SK-N-SH treated with all-trans-retinoic acid at 6 μM for 48 hours (cell line): ENCODE measurements around the gene CREBBP.

Source experiments
- BACH2 ChIP-seq: fragments of 250-450 bp; sonication (Bioruptor Pico); IDR thresholded peaks from 2 replicates; pipeline ENCODE4 v1.9.0; 2021; ENCODE audit warnings: mild to moderate bottlenecking, borderline replicate concordance
- CREB5 ChIP-seq: fragments of 250-450 bp; sonication (Bioruptor Pico); IDR thresholded peaks from 2 replicates; pipeline ENCODE4 v1.5.1; 2020; ENCODE audit warnings: low read depth, mild to moderate bottlenecking, moderate library complexity
- CSDC2 ChIP-seq: fragments of 250-450 bp; sonication (Bioruptor Pico); IDR thresholded peaks from 2 replicates; pipeline ENCODE4 v1.5.0; 2020; ENCODE audit warnings: mild to moderate bottlenecking, moderate library complexity
- ESRRG ChIP-seq: fragments of 250-450 bp; sonication (Bioruptor Pico); IDR thresholded peaks from 2 replicates; pipeline ENCODE4 v1.6.1; 2021; ENCODE audit warnings: mild to moderate bottlenecking
- OSR1 ChIP-seq: fragments of 250-450 bp; sonication (Bioruptor Pico); IDR thresholded peaks from 2 replicates; pipeline ENCODE4 v1.8.0; 2022; ENCODE audit warnings: moderate library complexity, mild to moderate bottlenecking, inconsistent platforms
- PATZ1 ChIP-seq: fragments of 250-450 bp; sonication (Bioruptor Pico); IDR thresholded peaks from 2 replicates; pipeline ENCODE4 v1.8.0; 2020; ENCODE audit warnings: mild to moderate bottlenecking, moderate library complexity, borderline replicate concordance
- RARB ChIP-seq: fragments of 250-450 bp; sonication (Bioruptor Pico); IDR thresholded peaks from 2 replicates; pipeline ENCODE4 v1.8.0; 2021; ENCODE audit warnings: mild to moderate bottlenecking, moderate library complexity
- SNAI2 ChIP-seq: fragments of 250-450 bp; sonication (Bioruptor Pico); IDR thresholded peaks from 2 replicates; pipeline ENCODE4 v1.5.0; 2020; ENCODE audit warnings: mild to moderate bottlenecking, moderate library complexity
- TOX ChIP-seq: fragments of 250-450 bp; sonication (Bioruptor Pico); IDR thresholded peaks from 2 replicates; pipeline ENCODE4 v1.8.0; 2021; ENCODE audit warnings: mild to moderate bottlenecking, moderate library complexity, borderline replicate concordance
- ZC3H10 ChIP-seq: fragments of 250-450 bp; sonication (Bioruptor Pico); IDR thresholded peaks from 2 replicates; pipeline ENCODE4 v1.5.1; 2021; ENCODE audit warnings: mild to moderate bottlenecking, moderate library complexity
- ZNF70 ChIP-seq: fragments of 450-650 bp; formaldehyde crosslinking; IDR thresholded peaks from 2 replicates; pipeline ENCODE4 v1.5.0; 2020; ENCODE audit warnings: mild to moderate bottlenecking, moderate library complexity

- no peak for TF ChIP-seq BACH2
- TF ChIP-seq SNAI2 (CRISPR knock-in tag): no peak
- TF ChIP-seq PATZ1 (CRISPR knock-in tag): no peak
- TF ChIP-seq OSR1 (CRISPR knock-in tag): no peak
- no peak for TF ChIP-seq RARB
- TF ChIP-seq ZC3H10 (CRISPR knock-in tag): no peak
- TF ChIP-seq CREB5 (CRISPR knock-in tag): no peak
- TF ChIP-seq ESRRG (CRISPR knock-in tag): no peak
- TF ChIP-seq TOX (CRISPR knock-in tag): no peak
- TF ChIP-seq ZNF70 (CRISPR knock-in tag): no peak
- no peak for TF ChIP-seq CSDC2 (CRISPR knock-in tag)
These were observed 70.3 kb downstream of the CREBBP start for GRCh38 chr16:3810198-3810664.
